ENCODE results near the gene KRT82.

Gene KRT82

DNA sequence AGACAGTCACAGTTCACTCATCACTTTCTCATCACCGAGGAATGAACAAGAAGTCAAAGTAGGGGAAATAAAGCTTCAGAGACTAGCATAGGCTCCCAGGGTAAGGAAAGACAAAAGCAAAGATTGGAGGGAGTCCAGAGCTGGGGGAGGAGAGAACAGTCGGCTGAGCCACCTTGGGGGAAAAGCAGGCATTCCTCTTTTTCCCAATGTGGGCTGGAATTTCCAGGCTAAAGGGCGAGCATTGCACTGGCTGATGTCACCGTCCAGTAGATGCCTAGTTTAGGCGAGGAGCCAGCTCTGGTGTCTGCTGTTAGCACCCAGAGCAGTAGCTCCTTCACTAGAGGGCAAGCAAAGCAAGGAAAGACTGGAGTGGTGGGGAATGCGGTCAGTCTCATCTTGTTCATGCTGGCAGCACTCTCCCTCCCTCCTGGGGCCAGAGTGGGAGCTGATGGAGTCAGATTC is 36.5 kb upstream of the KRT82 start:
- no peaks in the 10 kb centered on the region for H3K9me3 ChIP-seq (ENCODE audit: control insufficient read depth, low read length)
- H3K4me3 ChIP-seq (ENCODE audit: low read length) = peak overlapping the region; percentile 9
- peaks cover 5% of the 10 kb centered on the region for H3K27me3 ChIP-seq (replicated peaks; ENCODE audit: control insufficient read depth, insufficient read depth, low read length)
- peak overlapping the region; percentile 19 for H3K9ac ChIP-seq (ENCODE audit: low read length)
- peaks cover 26% of the 10 kb centered on the region for H3K4me1 ChIP-seq (ENCODE audit: control insufficient read depth, insufficient read depth, low read length)
- H3K36me3 ChIP-seq (ENCODE audit: control insufficient read depth, insufficient read depth, low read length, severe bottlenecking) = no peaks in the 10 kb centered on the region
- peak; percentile 16 for DNase-seq (ENCODE audit: low read depth)

DNA sequence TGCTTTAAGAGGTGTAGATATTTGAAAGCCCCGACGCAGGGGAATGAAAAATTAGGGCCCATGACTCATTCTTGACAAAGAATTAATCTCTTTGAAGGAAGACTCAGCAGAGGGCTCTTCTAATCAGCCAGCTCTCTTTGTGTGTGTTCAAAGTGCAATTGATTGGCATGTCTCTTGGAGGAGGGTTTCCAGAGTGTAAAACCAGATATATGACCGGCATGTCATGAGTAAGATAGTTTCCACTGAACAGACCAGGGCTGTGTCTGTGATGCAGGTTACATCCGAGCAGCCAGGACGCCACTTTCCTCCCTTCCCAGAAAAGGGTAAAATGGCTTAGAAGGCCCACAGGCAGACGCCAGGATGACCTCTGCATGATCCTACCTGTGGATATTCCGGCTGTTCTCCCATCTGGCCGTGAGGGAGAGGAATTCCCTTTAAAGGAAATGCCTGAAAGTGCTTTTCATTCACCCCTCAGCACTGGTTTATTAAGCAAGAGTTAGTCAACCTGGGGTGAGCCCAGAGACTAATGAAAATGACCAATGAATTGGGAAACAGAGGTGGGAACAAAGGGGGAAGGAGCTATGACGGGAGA is 35.3 kb upstream of the KRT82 start:
- Histone ChIP-seq H3K4me1 (ENCODE audit: control insufficient read depth, insufficient read depth, low read length) (peaks cover 26% of the 10 kb centered on the region), H3K36me3 (ENCODE audit: control insufficient read depth, insufficient read depth, low read length, severe bottlenecking) (no peaks in the 10 kb centered on the region), H3K9me3 (ENCODE audit: control insufficient read depth, low read length) (no peaks in the 10 kb centered on the region), H3K9ac (ENCODE audit: low read length) (no peak overlapping the region), H3K4me3 (ENCODE audit: low read length) (no peak overlapping the region), H3K27me3 (replicated peaks; ENCODE audit: control insufficient read depth, insufficient read depth, low read length) (peaks cover under 1% of the 10 kb centered on the region)
- no peak for DNase-seq (ENCODE audit: low read depth)

- H3K4me3 ChIP-seq (ENCODE audit: low read length) = no peak overlapping the region
- DNase-seq (ENCODE audit: low read depth) = no peak
- H3K27me3 ChIP-seq (replicated peaks; ENCODE audit: control insufficient read depth, insufficient read depth, low read length) = no peaks in the 10 kb centered on the region
- no peak overlapping the region for H3K9ac ChIP-seq (ENCODE audit: low read length)
- H3K36me3 ChIP-seq (ENCODE audit: control insufficient read depth, insufficient read depth, low read length, severe bottlenecking) = no peaks in the 10 kb centered on the region
- no peaks in the 10 kb centered on the region for H3K9me3 ChIP-seq (ENCODE audit: control insufficient read depth, low read length)
- peaks cover 26% of the 10 kb centered on the region for H3K4me1 ChIP-seq (ENCODE audit: control insufficient read depth, insufficient read depth, low read length)
These were observed 34.7 kb upstream of the KRT82 start for GRCh38 chr12:52440821-52441319.

DNA sequence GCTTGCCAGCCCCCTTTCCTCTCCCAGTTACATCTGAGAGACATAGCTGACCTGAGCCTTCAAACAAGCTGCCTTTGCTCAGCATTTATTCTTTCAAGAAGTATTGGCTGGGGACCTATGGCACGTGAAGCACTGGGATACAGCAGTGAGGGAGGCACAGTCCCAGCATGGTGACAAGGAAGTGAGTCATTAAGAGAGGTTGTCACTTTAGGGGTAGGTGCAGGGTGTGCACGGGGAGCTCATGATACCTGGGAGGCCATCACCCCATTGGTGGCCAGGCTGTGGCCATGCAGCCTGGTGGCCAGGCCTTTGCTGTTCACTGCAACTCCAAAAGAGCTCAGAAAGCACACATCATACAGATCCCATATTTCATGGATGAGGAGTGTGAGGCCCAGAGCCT is 33.7 kb upstream of the KRT82 start:
- Histone ChIP-seq H3K27me3 (replicated peaks; ENCODE audit: control insufficient read depth, insufficient read depth, low read length) (peaks cover 2% of the 10 kb centered on the region), H3K36me3 (ENCODE audit: control insufficient read depth, insufficient read depth, low read length, severe bottlenecking) (no peaks in the 10 kb centered on the region), H3K9me3 (ENCODE audit: control insufficient read depth, low read length) (no peaks in the 10 kb centered on the region), H3K4me3 (ENCODE audit: low read length) (no peak overlapping the region), H3K4me1 (ENCODE audit: control insufficient read depth, insufficient read depth, low read length) (peaks cover 26% of the 10 kb centered on the region), H3K9ac (ENCODE audit: low read length) (no peak overlapping the region)
- no peak for DNase-seq (ENCODE audit: low read depth)

- H3K36me3 ChIP-seq (ENCODE audit: control insufficient read depth, insufficient read depth, low read length, severe bottlenecking) = no peaks in the 10 kb centered on the region
- DNase-seq (ENCODE audit: low read depth) = no peak
- peaks cover 3% of the 10 kb centered on the region for H3K27me3 ChIP-seq (replicated peaks; ENCODE audit: control insufficient read depth, insufficient read depth, low read length)
- H3K9ac ChIP-seq (ENCODE audit: low read length) = no peak overlapping the region
- no peaks in the 10 kb centered on the region for H3K9me3 ChIP-seq (ENCODE audit: control insufficient read depth, low read length)
- no peak overlapping the region for H3K4me3 ChIP-seq (ENCODE audit: low read length)
- H3K4me1 ChIP-seq (ENCODE audit: control insufficient read depth, insufficient read depth, low read length) = peaks cover 26% of the 10 kb centered on the region
These were observed 33.3 kb upstream of the KRT82 start for GRCh38 chr12:52439420-52439819.

GRCh38 chr12:52438305-52439301 is 32.5 kb upstream of the KRT82 start:
- no peak overlapping the region for H3K4me3 ChIP-seq (ENCODE audit: low read length)
- no peaks in the 10 kb centered on the region for H3K9me3 ChIP-seq (ENCODE audit: control insufficient read depth, low read length)
- no peak overlapping the region for H3K9ac ChIP-seq (ENCODE audit: low read length)
- H3K27me3 ChIP-seq (replicated peaks; ENCODE audit: control insufficient read depth, insufficient read depth, low read length) = peaks cover 3% of the 10 kb centered on the region
- DNase-seq (ENCODE audit: low read depth) = no peak
- peaks cover 26% of the 10 kb centered on the region for H3K4me1 ChIP-seq (ENCODE audit: control insufficient read depth, insufficient read depth, low read length)
- no peaks in the 10 kb centered on the region for H3K36me3 ChIP-seq (ENCODE audit: control insufficient read depth, insufficient read depth, low read length, severe bottlenecking)

DNA sequence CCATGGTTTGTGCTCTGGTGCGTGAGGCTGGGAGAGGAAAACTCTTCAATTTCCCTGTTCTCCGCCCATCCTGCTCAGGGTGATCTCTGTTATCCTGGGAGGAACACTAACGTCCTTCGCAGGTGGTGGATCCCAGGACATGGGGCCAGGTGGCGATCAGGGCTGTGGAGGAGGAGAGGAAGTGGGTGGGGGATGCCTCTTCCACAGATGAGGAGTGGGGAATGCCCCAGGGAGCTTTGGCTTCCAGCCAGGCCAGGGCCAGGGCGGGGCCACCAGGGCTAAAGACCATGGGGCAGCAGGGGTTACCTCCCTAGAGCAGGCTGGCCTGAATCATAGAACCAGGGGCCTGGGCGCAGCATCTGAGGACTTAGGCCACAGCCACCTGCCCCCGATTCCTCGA is 31.4 kb upstream of the KRT82 start:
- DNase-seq (ENCODE audit: low read depth) = no peak
- Histone ChIP-seq H3K27me3 (replicated peaks; ENCODE audit: control insufficient read depth, insufficient read depth, low read length) (peaks cover 9% of the 10 kb centered on the region), H3K9ac (ENCODE audit: low read length) (no peak overlapping the region), H3K4me1 (ENCODE audit: control insufficient read depth, insufficient read depth, low read length) (peaks cover 17% of the 10 kb centered on the region), H3K9me3 (ENCODE audit: control insufficient read depth, low read length) (no peaks in the 10 kb centered on the region), H3K4me3 (ENCODE audit: low read length) (no peak overlapping the region), H3K36me3 (ENCODE audit: control insufficient read depth, insufficient read depth, low read length, severe bottlenecking) (no peaks in the 10 kb centered on the region)

DNA sequence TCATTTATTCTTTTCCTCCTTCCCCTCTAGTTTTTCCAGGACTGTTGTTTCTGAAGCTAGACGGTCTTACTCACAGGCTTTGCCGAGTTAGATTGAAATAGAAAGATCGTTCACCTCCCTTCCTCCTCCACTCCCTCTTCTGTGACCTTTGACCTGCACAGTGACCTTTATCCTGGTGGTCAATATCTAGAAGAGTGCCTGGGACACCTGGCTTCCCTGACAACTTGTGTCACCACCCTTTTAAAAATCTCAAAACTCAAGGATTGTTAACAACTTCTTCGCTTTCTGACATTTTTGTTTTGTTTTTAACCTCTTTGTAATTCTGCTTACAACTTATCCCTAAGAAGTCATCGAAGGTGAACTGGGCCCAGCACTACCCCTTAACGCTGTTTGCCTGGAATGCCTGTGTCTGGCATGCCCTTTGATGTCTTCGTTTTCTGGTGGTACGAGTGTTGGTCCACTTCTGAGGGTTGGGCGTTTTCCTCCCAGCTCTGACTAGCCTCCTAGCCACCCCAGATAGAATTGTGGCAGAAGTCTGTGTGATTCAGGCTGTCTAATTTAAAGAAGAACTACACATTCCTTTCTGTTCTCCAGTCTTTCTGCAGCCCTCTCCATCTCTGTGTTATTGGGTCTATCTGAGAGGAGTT is 30.8 kb upstream of the KRT82 start:
- Histone ChIP-seq H3K4me1 (ENCODE audit: control insufficient read depth, insufficient read depth, low read length) (peaks cover 11% of the 10 kb centered on the region), H3K9ac (ENCODE audit: low read length) (no peak overlapping the region), H3K9me3 (ENCODE audit: control insufficient read depth, low read length) (no peaks in the 10 kb centered on the region), H3K27me3 (replicated peaks; ENCODE audit: control insufficient read depth, insufficient read depth, low read length) (peaks cover 15% of the 10 kb centered on the region), H3K36me3 (ENCODE audit: control insufficient read depth, insufficient read depth, low read length, severe bottlenecking) (no peaks in the 10 kb centered on the region), H3K4me3 (ENCODE audit: low read length) (no peak overlapping the region)
- DNase-seq (ENCODE audit: low read depth) = no peak

DNA sequence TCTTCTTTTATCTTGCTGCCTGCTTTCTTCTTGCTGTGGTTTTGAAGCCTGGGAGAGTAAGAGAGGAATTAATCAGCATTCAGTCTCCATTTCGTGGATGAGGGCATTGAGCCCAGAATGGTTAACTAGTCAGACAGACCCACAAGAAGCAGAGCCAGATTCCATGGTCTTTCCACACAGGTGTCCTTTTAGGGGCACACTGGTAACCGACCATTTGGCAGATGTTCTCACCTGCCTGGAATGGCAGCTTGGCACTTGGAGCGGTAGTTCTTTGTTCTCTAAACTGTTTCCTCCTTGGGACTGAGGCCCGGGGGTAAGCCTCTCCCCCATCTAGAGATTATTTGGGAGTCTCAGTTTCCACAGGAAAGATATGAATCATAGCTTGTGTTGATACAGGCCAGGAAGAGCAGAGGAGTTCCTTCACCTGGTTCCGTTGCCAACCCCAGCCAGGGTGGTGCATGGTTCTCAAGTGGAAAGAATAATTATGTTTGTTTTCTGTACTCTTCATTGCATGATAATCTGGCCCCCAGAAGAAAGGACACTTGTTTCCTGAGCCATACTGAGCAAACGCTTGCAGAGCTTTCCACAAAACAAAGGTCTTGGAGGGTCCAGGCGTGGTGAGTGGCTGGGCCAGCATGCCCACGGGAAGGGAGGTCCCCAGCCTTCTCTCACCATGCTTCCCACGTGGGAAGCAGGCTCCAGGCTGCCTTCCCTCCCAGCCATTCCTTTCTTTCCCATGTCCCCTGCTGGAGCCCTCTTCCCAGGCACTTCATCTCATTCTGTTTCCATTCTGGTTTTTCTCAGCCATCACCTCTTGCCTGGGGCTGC is 30.1 kb upstream of the KRT82 start:
- Histone ChIP-seq H3K4me3 (ENCODE audit: low read length) (no peak overlapping the region), H3K9me3 (ENCODE audit: control insufficient read depth, low read length) (no peaks in the 10 kb centered on the region), H3K36me3 (ENCODE audit: control insufficient read depth, insufficient read depth, low read length, severe bottlenecking) (no peaks in the 10 kb centered on the region), H3K9ac (ENCODE audit: low read length) (no peak overlapping the region), H3K4me1 (ENCODE audit: control insufficient read depth, insufficient read depth, low read length) (peaks cover 4% of the 10 kb centered on the region), H3K27me3 (replicated peaks; ENCODE audit: control insufficient read depth, insufficient read depth, low read length) (peaks cover 22% of the 10 kb centered on the region)
- DNase-seq (ENCODE audit: low read depth) = no peak

DNA sequence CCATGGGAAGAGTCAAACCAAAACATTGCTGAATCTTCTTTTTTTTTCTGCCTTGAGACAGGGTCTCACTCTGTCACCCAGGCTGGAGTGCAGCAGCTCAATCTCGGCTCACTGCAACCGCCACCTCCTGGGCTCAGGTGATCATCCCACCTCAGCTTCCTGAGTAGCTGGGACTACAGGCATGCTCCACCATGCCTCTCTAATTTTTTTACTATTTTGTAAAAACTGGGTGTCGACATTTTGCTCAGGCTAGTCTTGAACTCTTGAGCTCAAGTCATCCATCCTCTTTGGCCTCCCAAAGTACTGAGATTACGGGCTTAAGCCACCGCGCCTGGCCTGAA is 29.5 kb upstream of the KRT82 start:
- Histone ChIP-seq H3K4me1 (ENCODE audit: control insufficient read depth, insufficient read depth, low read length) (no peaks in the 10 kb centered on the region), H3K4me3 (ENCODE audit: low read length) (no peak overlapping the region), H3K36me3 (ENCODE audit: control insufficient read depth, insufficient read depth, low read length, severe bottlenecking) (no peaks in the 10 kb centered on the region), H3K27me3 (replicated peaks; ENCODE audit: control insufficient read depth, insufficient read depth, low read length) (peaks cover 28% of the 10 kb centered on the region), H3K9ac (ENCODE audit: low read length) (no peak overlapping the region), H3K9me3 (ENCODE audit: control insufficient read depth, low read length) (no peaks in the 10 kb centered on the region)
- no peak for DNase-seq (ENCODE audit: low read depth)

Data from adipocyte (in vitro differentiated cells).